HG03469 (cell line): ENCODE results near the gene GPBP1L1.
"Not testable (repeated sequence)": the region's sequence is repeated elsewhere in the genome, so short reads cannot be mapped to it uniquely, and the experiment has no call there.

Experiments
- ATAC-seq: cut with Tn5 transposase; IDR thresholded peaks from one replicate; pipeline ENCODE4 v1.9.1; 2021; ENCODE audit warnings: mild to moderate bottlenecking, moderate library complexity, moderate number of reproducible peaks; ENCODE audit not compliant: unreplicated experiment

The GPBP1L1 gene

GRCh38 chr1:45686288-45687013 lies at the start of gene GPBP1L1:
GPBP1L1 (minus strand) TSS chr1:45686533; CDS start chr1:45659087, 27,446 bp downstream.
- ATAC-seq: peak; percentile 33

GRCh38 chr1:45730780-45731319 lies 44.5 kb upstream of the GPBP1L1 start:
- no peak for ATAC-seq

- ATAC-seq: no peak
These were observed 43.9 kb upstream of the GPBP1L1 start for GRCh38 chr1:45730075-45730779.

GRCh38 chr1:45726007-45726406 lies 39.7 kb upstream of the GPBP1L1 start:
- ATAC-seq: not testable (repeated sequence)

- ATAC-seq: no peak
These were observed 37.1 kb upstream of the GPBP1L1 start for GRCh38 chr1:45723248-45723930.

- ATAC-seq: no peak
These were observed 36.5 kb upstream of the GPBP1L1 start for GRCh38 chr1:45722809-45723208.

GRCh38 chr1:45721207-45721606 lies 34.9 kb upstream of the GPBP1L1 start:
- no peak for ATAC-seq

GRCh38 chr1:45718289-45718688 lies 32.0 kb upstream of the GPBP1L1 start:
- no peak for ATAC-seq

- ATAC-seq: not testable (repeated sequence)
These were observed 31.1 kb upstream of the GPBP1L1 start for GRCh38 chr1:45717386-45717785.

- ATAC-seq: no peak
These were observed 30.4 kb upstream of the GPBP1L1 start for GRCh38 chr1:45716700-45717099.

- ATAC-seq: no peak
These were observed 27.4 kb upstream of the GPBP1L1 start for GRCh38 chr1:45713711-45714110.

- ATAC-seq: no peak
These were observed 18.3 kb upstream of the GPBP1L1 start for GRCh38 chr1:45704637-45705036.

GRCh38 chr1:45694823-45695222 lies 8.5 kb upstream of the GPBP1L1 start:
- ATAC-seq: no peak

GRCh38 chr1:45693811-45694210 lies 7.5 kb upstream of the GPBP1L1 start:
- not testable (repeated sequence) for ATAC-seq

GRCh38 chr1:45687754-45688740 lies 1.7 kb upstream of the GPBP1L1 start, which contains the start of gene TMEM69:
TMEM69 (plus strand) TSS chr1:45688181; CDS start chr1:45691069, 2,888 bp downstream.
- no peak for ATAC-seq

- peak; percentile 82 for ATAC-seq
These were observed 851 bp upstream of the GPBP1L1 start for GRCh38 chr1:45687014-45687753.

- ATAC-seq: no peak
These were observed 382 bp downstream of the GPBP1L1 start for GRCh38 chr1:45686015-45686287.

- no peak for ATAC-seq
These were observed 872 bp downstream of the GPBP1L1 start for GRCh38 chr1:45685308-45686014.

GRCh38 chr1:45684402-45684801 lies 1.9 kb downstream of the GPBP1L1 start:
- ATAC-seq: no peak
